Fibroblast of skin of abdomen (primary cell): Measurements from ENCODE around the gene PISD. TPM values are rescaled to one million over a fixed set of nuclear protein-coding genes. Genes with fewer than 3 reads are reported as not detected.
"Not testable (repeated sequence)": the region's sequence is repeated elsewhere in the genome, so short reads cannot be mapped to it uniquely, and the experiment has no call there.

Experiments used
- DNase-seq: peaks from one replicate; pipeline ENCODE4 v3.0.0-alpha.2; 2013
- polyA plus RNA-seq, 2 experiments: library from polyadenylated mRNA; unstranded; fragments of 120-200 nt; gene quantifications; one replicate each; pipeline ENCODE4 v1.2.1, GENCODE V29; 2013; ENCODE audit not compliant: insufficient read length in 2 of 2

PISD gene
- 22.3 TPM for polyA plus RNA-seq (2013, experiment 1 of 2; ENCODE audit: insufficient read length)
- polyA plus RNA-seq (2013, experiment 2 of 2; ENCODE audit: insufficient read length), result 20.1 TPM

DNA sequence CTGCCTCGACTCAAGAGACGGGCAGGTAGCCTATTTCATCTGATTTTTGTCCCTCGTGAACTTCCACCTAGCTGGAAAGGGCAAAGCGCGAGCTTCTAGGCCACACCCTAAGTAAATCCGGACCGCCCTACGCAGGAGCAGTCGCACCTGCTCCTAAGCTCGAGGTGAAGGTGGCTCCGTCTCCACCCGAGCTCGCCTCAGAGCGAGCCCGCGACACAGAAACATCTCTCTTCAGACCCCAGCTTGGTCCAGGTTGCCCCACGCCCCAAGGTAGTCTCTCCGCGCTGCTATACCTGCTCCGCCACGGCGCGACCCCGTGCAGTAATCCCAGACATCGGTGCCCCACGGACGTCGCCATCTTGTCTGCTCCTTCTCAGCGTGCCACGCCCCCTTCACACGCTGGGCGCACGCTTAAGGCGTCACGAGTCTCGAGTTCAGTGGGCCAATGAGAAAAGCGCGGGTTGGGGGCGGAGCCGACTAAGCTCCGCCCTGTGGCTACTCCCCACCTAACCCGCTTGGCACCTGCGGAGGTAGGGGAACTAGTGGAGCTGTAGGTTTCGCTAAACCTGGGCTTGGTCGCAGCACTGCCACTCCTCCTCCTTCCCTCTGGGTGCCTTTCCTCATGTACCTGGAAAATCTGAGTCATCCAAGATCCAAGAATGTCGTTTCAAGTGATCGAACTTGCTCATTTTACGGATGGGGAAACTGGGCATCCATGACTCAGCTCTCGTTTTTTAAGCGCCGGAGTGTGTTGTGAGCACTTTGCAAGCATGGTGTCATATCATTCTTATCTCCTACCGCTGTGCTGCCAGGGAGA is at the start of gene PISD:
TSS of gene PISD (minus strand) at position 365 of the 817 bp plus-strand sequence. CDS start at position 358, 7 bp downstream.
- peak; percentile 93 for DNase-seq

DNA sequence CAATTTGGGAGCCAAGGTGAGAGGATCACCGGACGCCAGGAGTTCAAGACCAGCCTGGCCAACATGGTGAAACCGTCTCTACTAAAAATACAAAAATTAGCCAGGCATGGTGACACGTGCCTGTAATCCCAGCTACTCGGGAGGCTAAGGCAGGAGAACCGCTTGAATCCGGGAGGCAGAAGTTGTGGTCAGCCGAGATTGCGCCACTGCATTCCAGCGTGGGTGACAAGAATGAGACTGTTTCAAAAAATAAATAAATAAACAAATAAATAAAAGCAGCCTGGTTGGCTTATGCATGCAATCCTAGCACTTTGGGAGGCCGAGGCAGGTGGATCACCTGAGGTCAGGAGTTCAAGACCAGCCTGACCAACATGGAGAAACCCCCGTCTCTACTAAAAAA is 49.2 kb upstream of the PISD start:
- peak; percentile 6 for DNase-seq

DNA sequence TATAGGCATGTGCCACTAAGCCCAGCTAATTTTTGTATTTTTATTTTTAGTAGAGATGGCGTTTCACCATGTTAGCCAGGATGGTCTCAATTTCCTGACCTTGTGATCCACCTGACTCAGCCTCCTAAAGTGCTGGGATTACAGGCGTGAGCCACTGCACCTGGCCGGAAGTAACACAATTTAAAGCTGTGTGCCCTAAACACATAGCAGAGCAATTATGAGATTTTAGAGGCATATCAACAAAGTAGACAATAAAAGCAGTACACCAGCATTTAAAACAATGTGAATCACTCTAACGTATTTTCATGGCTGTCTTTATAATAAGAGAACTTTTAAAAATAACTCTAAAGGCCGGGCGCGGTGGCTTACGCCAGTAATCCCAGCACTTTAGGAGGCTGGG is 45.5 kb upstream of the PISD start:
- DNase-seq, result no peak

DNA sequence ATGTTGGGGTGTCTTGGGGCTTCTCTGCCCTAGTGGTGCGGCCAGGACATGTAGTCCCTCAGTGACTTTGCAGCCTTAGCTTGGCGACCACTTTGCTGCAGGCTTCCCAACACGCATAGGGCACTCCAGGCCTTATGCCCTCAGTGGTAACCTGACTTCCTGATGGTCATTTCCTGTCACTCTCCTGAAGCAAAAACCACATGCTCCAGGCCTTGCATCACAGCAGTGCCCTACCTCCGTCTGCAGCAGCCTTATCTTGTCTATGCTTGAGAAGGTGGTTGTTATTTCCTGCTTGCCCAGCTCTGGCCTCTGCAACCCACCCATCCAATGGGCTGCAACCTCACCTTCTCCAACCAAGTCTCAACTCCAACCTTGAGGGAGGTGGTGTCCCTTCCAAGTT is 33.4 kb upstream of the PISD start:
- DNase-seq, result no peak

DNA sequence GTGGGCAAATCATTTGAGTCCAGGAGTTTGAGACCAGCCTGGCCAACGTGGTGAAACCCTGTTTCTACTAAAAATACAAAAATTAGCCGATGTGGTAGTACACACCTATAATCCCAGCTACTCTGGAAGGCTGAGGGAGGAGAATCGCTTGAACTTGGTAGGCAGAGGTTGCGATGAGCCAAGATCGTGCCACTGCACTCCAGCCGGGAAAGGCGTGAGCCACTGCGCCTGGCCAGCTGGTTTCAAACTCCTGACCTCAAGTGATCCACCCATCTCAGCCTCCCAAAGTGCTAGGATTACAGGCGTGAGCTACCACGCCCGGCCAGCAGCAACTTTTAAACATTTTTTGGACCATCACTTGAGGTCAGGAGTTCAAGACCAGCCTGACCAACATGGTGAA is 32.0 kb upstream of the PISD start:
- not testable (repeated sequence) for DNase-seq

DNA sequence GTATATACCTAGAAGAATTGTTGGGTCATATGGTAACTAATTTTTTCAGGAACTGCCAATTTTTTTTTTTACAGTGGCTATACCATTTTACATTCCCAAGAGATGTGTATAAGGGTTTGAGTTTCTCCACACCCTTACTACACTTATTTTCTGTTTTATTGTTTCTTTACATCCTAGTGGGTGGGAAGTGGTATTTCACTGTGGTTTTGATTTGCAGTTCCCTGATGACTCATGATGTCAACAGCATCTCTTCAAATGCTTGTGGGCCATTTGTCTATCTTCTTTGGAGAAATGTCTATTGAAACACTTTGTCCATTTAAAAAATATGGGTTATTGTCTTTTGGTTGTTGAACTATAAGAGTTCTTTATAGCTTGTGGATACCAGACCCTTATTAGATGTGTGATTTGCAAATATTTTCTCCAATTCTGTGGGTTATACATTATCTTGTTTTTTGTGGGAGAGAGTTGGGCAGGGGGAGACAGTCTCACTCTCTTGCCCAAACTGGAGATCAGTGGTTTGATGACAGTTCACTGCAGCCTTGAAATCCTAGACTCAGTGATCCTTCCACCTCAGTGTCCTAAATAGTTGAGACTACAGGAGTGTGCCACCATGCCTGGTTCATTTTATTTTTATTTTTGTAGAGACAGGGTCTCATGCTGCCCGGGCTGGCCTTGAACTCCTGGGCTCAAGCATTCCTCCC is 30.3 kb upstream of the PISD start:
- peak; percentile 82 for DNase-seq

DNA sequence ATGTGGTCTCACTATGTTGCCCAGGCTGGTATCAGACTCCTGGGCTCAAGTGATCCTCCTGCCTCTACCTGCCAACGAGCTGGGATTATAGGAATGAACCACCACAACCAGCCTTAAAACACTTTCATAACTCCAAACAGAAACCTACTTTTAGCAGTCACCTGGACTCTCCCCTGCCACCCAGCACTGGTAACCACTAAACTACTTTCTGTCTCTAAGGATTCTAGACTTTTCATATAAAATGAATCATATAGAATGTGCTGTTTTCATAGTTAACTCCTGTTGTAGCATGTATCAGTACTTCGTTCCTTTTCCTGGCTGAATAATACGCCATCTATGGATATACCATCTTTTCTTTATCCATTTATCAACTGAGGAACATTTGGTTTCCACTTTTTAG is 29.4 kb upstream of the PISD start:
- DNase-seq, result no peak

DNA sequence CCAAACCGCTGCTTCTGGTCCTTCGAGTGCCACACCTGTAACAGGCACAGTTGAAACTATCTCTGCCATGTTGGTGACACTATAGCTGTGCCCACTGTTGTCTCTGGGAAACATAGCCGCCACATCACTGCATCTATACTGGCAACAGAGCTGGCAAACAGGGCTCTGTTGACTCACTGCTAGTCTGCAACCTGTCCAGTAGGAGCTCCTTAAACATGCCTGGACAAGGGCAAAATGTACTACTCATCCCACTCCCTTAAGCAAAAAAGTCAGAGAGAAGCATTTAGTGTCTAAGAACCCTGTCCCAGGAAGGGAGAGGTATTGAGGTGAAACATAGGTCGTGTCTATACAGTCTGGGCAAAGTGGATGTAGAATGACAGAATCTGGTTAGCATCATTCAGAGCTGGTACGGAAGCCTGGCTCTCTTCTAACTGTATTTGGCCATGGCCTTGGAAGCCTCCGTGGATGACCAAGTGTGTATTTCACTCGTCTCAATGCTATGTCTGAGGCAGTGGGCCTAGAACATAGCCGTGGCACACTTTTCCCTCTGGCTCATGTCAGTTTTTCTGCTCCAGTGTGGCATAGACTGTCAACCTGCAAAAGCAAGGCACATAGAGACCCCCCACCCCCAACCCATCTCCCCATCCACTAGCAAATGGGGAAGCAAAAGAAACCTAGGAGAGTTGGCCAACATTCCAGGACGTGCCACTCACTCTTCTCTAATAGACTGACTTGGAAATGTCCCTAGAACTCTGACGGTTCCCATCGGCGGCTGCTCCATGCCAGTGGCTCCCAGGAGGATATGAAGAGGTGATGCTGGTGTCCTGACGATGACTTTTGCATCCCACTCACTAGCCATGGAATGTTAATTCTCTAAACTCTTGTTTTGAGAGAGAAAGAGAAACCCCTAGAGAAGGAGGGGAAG is 21.4 kb upstream of the PISD start:
- no peak for DNase-seq

DNA sequence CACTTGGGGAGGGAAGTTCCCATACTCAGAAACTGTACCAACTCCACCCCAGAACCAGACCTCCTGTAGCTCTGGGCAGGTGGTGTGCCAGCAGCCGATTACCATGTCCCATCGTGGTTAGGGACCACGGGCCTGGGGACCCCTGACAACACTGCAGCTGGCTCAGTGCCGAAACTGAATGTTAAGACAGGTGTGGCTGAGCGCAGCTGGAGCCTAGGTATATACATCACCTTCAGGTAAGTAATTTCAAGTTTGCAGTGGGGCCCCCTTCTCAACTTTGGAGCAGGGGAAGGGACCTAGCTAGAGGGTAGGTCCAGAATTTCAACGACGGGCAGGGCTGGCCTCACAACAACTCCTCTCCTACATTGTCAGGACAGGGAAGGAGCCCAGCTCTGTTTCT is 20.7 kb upstream of the PISD start:
- DNase-seq, result no peak

DNA sequence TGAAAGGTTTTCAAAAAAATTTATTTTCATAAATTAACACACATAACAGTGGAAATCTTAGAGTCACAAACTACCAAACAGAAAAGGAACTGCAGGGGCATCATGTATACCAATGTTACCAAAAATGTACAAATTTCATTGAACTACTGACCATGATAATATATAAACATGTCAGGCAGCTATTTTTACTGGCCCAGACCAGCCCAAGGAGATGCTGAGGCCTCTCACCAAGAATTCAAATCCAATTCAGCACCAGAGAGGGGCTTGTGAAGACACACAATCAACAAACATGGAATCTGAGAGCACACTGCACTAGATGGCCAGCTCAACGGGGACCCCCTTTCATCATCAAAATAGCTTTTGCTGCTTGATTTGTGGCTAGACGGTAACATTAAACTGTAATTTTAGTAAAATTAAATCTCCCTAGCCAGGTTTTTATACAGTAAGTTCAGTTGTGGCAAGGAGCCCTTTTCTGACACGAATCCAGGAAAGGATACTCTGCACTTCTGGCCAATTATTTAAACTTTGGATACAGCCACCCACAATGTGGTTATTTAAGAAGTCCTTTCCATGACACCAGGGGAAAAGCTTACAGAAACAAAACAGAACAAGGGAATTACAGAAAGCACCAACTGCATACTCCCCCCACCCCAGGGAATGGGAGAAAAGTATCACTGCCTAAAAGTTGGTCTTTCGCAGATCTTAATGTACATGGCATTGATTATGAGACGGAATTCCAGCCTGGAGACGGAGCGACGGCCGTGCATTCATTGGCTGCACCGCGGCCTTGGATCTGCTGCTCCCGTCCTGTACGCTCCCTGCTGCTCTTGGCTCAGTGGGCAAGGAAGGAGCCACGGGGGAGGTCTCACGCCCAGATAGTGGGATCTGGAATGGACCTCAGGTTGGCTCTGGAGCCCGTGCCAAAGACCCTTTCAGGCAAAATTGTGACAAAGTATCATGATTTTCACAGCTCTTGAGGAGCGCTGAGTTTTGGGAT is 19.6 kb upstream of the PISD start:
- peak; percentile 56 for DNase-seq

DNA sequence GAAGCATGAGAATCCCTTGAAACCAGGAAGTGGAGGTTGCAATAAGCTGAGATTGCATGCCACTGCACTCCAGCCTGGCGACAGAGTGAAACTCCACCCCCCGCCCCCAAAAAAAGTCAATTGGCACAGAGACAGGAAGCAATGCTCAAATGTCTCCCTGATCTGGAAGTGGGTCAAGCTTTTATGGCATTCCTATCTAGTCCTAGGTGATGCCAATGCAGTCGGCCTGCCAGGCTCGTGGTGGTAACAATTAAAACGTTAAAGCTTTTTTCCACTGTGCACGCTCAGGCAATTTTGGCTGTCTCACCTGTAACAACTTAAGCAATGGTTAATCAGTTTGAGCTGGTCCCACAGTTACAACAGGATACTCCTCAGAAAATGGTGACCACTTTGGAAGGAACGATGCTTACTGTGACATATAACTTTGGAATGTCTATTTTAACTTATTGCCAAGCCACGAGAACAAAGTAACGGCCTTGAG is 18.9 kb upstream of the PISD start:
- DNase-seq, result peak; percentile 78

DNA sequence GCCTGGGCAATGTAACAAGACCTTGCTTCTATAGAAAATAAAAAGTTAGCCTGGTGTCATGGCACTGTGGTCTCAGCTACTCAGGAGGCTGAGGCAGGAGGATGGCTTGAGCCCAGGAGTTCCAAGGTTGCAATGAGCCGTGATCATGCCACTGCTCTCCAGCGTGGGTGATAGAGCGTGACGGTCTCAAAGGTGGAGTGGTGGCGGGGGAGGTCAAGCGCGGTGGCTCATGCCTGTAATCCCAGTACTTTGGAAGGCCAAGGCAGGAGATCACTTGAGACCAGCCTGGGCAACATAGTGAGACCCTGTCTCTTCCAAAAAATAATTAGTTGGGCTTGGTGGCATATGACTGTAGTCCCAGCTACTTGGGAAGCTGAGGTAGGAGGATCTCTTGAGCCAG is 16.7 kb upstream of the PISD start:
- DNase-seq, result no peak

DNA sequence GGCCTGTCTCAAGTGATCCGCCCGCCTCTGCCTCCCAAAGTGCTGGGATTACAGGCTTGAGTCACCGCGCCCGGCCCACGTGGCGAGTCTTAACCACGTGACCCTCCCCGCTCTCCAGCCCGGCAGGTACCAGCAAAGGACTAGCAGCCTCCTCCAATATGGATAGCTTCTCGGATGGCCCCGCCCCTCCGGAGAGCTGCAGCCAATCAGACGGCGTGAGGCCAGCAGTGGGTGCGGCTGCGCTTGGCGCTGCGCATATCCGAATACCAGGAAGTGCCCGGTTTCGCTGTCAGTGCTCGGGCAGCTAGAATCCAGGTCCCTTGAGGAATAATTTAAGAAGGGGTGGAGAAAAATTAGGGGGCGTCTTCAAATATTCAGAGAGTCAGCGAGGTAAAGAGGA is 14.7 kb upstream of the PISD start:
- peak; percentile 89 for DNase-seq

DNA sequence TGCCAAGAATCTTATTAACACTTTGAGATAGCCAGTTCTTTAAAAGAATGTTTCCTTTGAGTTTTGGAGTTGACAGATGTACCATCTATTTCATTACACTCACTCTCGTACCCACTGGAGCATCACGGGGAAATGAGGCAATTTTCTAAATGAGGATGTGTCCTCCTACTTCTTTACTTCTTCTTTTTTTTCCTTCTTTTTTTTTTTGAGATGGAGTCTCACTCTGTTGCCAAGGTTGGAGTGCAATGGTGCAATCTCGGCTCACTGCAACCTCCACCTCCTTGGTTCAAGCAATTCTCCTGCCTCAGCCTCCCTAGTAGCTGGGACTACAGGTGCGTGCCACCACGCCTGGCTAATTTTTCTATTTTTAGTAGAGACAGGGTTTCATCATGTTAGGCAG is 12.2 kb upstream of the PISD start:
- DNase-seq, result not testable (repeated sequence)

DNA sequence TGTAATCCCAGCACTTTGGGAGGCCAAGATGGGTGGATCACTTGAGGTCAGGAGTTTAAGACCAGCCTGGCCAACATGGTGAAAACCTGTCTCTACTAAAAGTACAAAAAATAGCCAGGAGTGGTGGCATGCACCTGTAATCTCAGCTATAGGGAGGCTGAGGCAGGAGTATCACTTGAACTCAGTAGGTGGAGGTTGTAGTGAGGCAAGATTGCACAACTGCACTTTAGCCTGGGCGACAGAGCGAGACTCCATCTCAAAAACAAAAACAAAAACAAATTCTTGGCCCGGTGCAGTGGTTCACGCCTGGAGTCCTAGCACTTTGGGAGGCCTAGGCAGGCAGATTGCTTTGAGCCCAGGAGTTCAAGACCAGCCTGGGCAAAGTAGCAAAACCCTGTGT is 6.8 kb upstream of the PISD start:
- DNase-seq, result not testable (repeated sequence)

DNA sequence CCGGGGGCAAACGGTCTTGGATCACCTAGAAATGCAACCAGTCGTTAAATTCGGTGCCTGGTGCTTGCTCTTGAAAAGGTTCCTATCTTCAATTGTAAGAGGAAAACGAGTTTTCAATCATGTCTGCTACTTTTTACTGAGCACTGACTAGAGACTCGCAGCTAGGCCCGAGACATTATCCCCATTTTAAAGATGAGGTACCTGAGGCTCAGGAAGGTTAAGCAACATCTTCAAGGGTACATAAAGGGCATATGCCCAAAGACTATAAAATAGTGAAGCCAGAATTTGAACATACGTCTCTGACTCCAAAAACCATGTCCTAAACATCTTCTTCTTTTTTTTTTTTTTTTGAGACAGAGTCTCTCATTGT is 638 bp upstream of the PISD start:
- DNase-seq, result no peak

DNA sequence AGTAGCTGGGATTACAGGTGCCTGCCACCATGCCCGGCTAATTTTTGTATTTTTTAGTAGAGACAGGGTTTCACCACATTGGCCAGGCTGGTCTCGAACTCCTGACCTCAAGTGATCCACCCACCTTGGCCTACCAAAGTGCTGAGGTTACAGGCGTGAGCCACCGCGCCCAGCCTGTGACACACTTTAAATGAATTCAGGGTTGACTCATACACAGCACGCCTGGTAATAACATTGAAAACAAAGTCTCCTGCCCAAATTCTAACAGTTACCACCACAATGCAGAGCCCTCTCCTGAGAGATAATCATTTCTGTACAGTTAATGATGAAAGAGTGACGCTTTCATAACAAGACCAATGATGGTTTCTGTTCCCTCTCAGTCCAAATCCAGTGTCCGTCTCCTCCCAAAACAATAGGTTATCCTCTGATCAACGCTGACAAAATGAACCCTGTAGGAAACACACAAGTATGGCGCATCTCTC is 1.1 kb downstream of the PISD start:
- peak; percentile 58 for DNase-seq

DNA sequence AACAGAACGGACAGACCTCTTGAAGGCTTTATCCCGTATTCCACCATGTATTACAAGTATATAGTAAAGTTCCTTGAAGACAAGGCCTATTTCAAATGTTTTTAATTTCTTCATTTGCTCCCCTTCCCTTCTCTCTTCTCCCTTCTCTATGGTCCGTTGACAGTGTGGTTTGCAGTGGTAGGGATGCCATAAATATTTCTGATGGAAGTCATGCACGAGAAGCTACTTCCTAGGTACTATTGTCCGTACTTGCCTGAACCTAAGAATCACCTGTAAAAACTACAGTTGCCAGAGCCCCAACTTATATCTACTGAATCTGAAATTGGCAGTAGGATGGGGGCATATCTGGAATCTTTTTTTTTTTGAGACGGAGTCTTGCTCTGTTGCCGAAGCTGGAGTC is 2.8 kb downstream of the PISD start:
- no peak for DNase-seq

DNA sequence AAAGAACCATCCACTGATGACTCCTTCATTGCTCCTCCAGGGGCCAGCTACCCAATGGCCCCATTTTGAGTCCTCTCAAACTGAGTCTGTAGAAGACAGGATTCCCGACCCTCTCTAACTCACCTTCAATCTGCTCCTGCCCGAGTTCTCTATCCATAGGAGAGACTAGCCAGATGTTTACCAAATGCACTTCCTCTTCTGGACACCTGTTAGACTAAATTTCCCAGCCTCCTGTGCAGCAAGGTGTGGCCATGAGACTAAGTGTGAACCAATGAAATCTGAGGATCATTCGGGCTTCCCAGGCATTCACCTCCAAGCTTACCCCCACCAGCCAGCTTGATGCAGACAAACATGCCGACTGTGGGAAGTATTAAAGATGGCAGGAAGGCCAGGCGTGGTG is 7.6 kb downstream of the PISD start:
- no peak for DNase-seq

DNA sequence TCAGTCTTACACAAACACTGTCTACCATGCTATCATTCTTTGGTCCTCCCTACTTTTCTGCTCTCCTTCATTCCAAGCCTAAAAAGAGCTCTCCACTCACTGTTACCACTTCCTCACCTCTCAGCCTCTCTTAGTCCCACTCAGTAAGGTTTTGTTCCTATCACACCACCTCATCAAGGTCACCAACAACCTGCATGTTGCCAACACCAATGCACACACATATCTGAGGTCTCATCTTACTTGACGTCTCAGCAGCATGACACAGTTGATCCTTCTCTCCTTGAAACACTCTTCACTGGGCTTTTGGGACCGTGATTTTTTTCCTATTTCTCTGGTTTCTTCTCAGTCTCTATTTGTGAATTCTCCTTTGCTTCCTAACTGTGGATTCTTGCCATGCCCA is 8.1 kb downstream of the PISD start:
- no peak for DNase-seq
